Stimulated activated naive CD8-positive, alpha-beta T cell treated with anti-CD3 and anti-CD28 coated beads, Interleukin-15, amount 100 ng/mL, for 72 hours (primary cell): Measurements from ENCODE around the gene LRRC61.

Experiments used
- ATAC-seq: fragments of 150-1000 bp; cut with Tn5 transposase; 2 replicates; pipeline ENCODE4 v1.10.0; 2021; ENCODE audit warnings: mild to moderate bottlenecking, moderate library complexity
- DNase-seq, 2 donors: peaks; one replicate each; pipeline ENCODE4 v3.0.0; 2021 to 2022
- H3K27ac Mint-ChIP-seq, 2 donors: one replicate each; pipeline ENCODE4 v1.8.0; 2022; ENCODE audit warnings: mild to moderate bottlenecking in 2 of 2, mixed read lengths in 2 of 2, moderate library complexity in 2 of 2
- H3K27me3 Mint-ChIP-seq: one replicate; pipeline ENCODE4 v1.8.0; 2022; ENCODE audit warnings: mixed read lengths
- H3K4me1 Mint-ChIP-seq: one replicate; pipeline ENCODE4 v1.8.0; 2022; ENCODE audit warnings: mild to moderate bottlenecking, mixed read lengths
- H3K4me3 Mint-ChIP-seq, 2 donors: one replicate each; pipeline ENCODE4 v1.8.0; 2022; ENCODE audit warnings: mild to moderate bottlenecking in 2 of 2, mixed read lengths in 2 of 2, moderate library complexity in 1 of 2
- H3K9me3 Mint-ChIP-seq, 2 donors: one replicate each; pipeline ENCODE4 v1.8.0; 2022; ENCODE audit warnings: mixed read lengths in 2 of 2

LRRC61 gene

DNA sequence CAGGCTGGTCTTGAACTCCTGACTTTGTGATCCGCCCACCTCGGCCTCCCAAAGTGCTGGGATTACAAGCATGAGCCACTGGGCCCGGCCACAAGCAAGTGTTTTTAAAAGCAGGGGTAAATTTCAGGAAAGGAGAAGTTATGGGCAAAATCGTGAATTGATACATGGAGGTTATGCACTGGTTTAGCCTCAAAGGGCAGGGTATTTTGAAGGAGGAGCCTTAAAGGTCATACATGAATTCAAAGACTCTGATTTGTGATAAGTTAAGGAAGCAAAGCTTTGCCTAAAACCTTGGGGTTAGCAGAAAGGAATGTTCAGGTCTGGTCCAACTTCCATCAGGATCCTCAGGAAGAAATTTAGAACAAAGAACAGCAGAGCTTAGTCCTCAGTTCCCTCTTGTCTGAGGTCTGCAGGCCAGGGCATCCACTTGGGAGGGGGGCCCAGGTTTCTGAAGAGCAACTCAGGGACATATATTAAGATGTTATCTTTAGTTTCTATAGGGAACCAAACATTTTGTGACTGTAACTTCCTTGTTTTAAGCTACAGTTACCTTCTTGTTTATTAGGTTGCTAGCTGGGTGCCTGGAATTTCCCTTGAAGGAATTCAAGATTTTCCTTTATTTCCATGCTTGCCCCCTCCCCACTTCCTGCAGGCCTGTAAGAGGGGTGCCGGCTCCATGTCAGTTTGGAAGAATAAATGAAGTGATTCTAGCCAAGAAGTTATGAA lies 42.7 kb downstream of the LRRC61 start:
- no peak for ATAC-seq
- Mint-ChIP-seq H3K4me1 (peaks cover 50% of the 10 kb centered on the region), H3K9me3 (no peaks in the 10 kb centered on the region), H3K4me3 (no peak overlapping the region), H3K27ac (no peak overlapping the region), H3K27me3 (no peaks in the 10 kb centered on the region)
- DNase-seq: no peak

DNA sequence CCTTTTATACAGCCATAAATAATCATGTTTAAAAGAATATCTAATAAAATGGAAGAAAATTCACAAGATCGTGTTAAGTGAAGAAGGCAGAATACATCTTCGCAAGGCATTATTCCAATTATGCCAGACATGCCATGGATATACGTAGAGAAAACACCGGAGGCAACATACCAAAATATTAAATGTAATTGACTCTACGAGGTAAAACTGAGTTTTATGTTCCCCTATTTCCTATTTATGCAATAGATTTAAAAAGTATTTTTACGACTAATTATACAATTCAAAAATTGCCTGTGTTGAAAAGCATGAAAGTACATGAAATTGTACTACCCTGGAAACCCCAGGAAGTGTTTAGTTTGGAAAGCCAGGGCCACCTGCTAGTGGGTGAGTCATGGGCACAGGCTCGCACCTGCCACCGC lies 44.5 kb downstream of the LRRC61 start:
- ATAC-seq (no peak), DNase-seq (no peak)
- Mint-ChIP-seq H3K9me3 (no peaks in the 10 kb centered on the region), H3K27ac (peak overlapping the region; percentile 96), H3K27me3 (no peaks in the 10 kb centered on the region), H3K4me3 (peak overlapping the region; percentile 87), H3K4me1 (peaks cover 56% of the 10 kb centered on the region)

DNA sequence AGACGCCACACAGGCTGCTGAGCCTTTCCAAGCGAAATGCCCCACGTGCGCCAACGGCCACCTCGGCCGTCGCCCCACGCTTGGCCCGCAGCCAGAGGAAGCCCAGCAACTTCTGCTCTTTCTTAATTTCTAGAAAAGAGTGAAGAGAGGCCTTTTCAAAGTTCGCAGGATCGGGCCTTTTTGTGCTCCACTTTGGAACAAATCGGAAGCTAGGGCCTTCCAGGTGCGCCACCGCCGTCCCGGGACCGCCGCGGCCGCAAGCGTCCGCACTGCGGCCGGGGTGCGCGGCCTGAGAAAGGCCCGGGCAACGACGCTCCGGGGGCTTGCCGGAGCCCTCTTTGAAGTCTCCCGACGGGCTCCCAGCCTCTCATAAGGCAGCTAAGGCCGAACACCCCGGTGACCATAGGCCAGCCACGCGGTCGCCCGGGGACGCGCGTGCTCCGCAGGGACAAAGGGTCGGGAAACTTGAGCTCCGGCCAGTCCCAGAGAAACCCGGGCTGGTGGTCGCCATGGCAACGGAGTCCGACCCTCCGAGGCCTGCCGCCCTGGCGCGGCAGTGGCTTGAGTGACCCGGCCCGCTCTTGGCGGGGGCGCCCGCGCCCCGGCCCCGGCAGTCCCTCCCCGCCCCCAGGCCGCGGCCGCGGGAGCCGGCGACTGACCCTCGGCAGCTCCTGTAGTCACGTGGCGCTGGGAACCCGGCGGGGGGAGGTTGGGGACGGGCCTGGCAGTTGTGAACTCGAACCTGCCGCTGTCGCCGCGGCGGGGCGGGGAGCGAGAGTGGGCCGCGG lies 45.1 kb downstream of the LRRC61 start, which contains the start of gene REPIN1:
TSS of gene REPIN1 (plus strand) at position 727 of the 788 bp plus-strand sequence. CDS start 890 bp downstream, outside the sequence.
- Mint-ChIP-seq H3K4me3 (peak within 1 kb of the TSS; percentile 89 to 95), H3K4me1 (peaks cover 62% of the 10 kb centered on the region), H3K27me3 (no peaks in the 10 kb centered on the region), H3K9me3 (no peaks in the 10 kb centered on the region), H3K27ac (peak within 1 kb of the TSS; percentile 96 to 98)
- peak; percentile 77 to 86 for DNase-seq
- ATAC-seq: peak; percentile 77

DNA sequence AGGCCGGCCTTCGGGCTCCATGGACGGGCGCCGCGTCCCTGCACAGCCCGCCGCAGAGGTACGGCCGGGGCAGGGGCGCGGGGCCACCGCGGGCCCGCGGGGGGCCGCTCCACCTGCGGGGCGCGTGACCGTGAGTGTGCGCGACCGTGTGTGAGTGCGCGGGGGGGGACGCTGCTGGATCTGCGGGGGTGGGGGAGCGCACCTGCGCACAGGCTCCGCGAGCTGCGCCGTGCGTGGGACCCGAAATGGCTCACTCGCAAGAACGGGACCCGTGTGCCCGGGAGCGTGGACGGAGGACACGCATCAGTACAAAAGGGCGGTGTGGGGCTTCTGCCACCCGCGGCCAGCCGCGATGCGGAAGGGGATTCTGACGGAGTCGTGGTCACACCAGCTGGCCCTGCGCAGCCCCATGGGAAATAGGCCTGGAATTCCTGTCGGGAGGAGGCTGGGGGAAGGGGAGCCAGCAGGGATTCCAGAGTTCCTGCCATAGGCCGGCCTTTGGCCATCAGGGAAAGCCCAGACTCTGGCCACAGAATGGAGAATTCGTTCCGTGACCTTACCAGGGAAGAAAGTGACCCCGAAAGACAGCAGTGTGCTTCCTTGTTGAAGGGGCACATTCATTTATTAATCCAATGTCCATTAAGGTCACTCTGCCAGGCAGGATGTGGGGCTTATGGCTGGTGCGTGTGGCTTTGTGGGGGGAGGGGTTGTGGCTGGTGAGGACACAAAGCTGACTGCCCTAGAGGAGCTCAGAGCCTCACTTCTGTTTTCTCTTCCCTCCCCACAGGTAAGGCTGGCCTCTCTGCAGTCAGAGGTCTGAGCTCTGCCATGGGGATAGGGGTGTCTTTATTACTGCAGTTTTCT lies 46.0 kb downstream of the LRRC61 start:
- H3K27ac Mint-ChIP-seq: peak overlapping the region; percentile 93 to 98
- peaks cover 65% of the 10 kb centered on the region for H3K4me1 Mint-ChIP-seq
- H3K4me3 Mint-ChIP-seq: peak overlapping the region; percentile 89 to 95
- no peaks in the 10 kb centered on the region for H3K9me3 Mint-ChIP-seq
- ATAC-seq (peak; percentile 57), DNase-seq (peak in 1 of 2 donors; percentile 48)
- no peaks in the 10 kb centered on the region for H3K27me3 Mint-ChIP-seq

DNA sequence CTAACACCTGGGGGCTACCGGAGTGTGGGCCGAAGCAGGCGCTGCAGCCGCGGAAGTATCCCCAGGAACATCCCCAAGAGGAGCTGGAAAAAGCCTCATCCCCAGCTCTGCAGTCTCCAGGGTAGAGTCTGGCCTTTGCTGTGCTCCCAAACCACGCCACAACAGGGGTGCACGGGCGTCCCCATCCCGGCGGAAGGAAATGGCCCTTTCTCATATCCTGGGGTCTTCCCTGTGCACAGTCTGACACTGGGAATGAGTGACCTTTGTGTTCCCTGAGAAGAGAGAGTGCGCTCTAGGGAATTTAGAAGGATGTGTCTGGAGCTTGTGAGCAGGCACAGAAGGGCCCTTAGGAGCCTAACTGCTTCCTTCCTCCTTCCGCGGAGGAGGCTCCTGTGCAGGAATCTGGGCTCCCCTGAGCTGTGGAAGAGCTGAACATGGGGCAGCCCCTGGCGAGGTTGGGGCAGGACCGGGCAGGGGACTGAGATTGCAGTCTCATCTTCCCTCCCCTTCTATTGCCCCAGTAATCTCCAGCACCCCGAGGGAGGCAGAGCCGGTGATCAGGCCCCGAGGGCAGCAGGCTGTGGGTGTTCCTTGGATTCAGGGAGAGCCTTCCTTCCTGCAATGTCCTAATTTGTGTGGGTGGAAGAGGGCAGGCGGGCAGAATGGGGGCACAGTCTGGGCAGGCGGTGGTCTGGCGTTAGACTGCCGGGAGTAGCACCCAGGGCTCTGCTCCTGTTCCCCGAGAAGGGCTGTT lies 46.8 kb downstream of the LRRC61 start:
- H3K9me3 Mint-ChIP-seq: no peaks in the 10 kb centered on the region
- peak overlapping the region; percentile 57 to 86 for H3K27ac Mint-ChIP-seq
- H3K27me3 Mint-ChIP-seq: no peaks in the 10 kb centered on the region
- peak overlapping the region; percentile 89 to 95 for H3K4me3 Mint-ChIP-seq
- DNase-seq (no peak), ATAC-seq (no peak)
- peaks cover 70% of the 10 kb centered on the region for H3K4me1 Mint-ChIP-seq

DNA sequence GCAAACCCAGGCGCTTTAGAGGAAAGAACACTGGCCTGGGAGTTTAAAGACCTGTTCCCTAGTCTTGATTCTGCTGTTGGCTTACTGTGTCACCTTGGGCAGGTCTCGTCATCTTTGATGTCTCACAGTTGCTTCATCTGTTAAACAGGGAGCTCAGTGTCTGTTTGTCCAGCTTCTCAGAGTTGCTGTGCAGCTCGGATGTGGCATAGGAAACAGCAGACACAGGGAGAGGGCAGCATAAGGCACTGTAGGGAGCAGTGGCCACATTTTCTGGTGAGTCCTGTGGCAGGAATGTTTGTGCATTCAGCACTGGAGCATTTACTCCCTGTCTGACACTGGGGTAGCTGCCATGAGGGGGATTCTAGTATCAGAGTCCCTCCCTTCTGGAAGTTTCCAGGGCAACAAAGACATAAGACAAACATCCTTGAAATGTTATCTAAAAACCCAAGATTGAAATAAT lies 47.5 kb downstream of the LRRC61 start:
- ATAC-seq (no peak), DNase-seq (no peak)
- peak overlapping the region; percentile 89 to 95 for H3K4me3 Mint-ChIP-seq
- H3K27ac Mint-ChIP-seq: peak overlapping the region; percentile 9 to 79
- H3K9me3 Mint-ChIP-seq: no peaks in the 10 kb centered on the region
- H3K27me3 Mint-ChIP-seq: no peaks in the 10 kb centered on the region
- H3K4me1 Mint-ChIP-seq: peaks cover 73% of the 10 kb centered on the region

DNA sequence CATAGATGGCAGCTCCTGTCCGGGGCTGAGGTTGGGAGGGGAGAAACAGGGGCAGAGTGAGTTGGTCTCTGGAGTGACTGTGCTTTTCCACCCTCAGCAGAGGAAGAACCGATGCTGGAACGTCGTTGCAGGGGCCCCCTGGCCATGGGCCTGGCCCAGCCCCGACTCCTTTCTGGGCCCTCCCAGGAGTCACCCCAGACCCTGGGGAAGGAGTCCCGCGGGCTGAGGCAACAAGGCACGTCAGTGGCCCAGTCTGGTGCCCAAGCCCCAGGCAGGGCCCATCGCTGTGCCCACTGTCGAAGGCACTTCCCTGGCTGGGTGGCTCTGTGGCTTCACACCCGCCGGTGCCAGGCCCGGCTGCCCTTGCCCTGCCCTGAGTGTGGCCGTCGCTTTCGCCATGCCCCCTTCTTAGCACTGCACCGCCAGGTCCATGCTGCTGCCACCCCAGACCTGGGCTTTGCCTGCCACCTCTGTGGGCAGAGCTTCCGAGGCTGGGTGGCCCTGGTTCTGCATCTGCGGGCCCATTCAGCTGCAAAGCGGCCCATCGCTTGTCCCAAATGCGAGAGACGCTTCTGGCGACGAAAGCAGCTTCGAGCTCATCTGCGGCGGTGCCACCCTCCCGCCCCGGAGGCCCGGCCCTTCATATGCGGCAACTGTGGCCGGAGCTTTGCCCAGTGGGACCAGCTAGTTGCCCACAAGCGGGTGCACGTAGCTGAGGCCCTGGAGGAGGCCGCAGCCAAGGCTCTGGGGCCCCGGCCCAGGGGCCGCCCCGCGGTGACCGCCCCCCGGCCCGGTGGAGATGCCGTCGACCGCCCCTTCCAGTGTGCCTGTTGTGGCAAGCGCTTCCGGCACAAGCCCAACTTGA lies 48.2 kb downstream of the LRRC61 start:
- ATAC-seq (no peak), DNase-seq (no peak)
- Mint-ChIP-seq H3K27me3 (no peaks in the 10 kb centered on the region), H3K4me3 (no peak overlapping the region), H3K4me1 (peaks cover 73% of the 10 kb centered on the region), H3K9me3 (no peaks in the 10 kb centered on the region), H3K27ac (peak overlapping the region in 1 of 2 donors; percentile 79)

DNA sequence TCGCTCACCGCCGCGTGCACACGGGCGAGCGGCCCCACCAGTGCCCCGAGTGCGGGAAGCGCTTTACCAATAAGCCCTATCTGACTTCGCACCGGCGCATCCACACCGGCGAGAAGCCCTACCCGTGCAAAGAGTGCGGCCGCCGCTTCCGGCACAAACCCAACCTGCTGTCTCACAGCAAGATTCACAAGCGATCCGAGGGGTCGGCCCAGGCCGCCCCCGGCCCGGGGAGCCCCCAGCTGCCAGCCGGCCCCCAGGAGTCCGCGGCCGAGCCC lies 48.8 kb downstream of the LRRC61 start:
- ATAC-seq (no peak), DNase-seq (no peak)
- Mint-ChIP-seq H3K4me3 (no peak overlapping the region), H3K9me3 (no peaks in the 10 kb centered on the region), H3K4me1 (peaks cover 76% of the 10 kb centered on the region), H3K27me3 (no peaks in the 10 kb centered on the region), H3K27ac (no peak overlapping the region)

DNA sequence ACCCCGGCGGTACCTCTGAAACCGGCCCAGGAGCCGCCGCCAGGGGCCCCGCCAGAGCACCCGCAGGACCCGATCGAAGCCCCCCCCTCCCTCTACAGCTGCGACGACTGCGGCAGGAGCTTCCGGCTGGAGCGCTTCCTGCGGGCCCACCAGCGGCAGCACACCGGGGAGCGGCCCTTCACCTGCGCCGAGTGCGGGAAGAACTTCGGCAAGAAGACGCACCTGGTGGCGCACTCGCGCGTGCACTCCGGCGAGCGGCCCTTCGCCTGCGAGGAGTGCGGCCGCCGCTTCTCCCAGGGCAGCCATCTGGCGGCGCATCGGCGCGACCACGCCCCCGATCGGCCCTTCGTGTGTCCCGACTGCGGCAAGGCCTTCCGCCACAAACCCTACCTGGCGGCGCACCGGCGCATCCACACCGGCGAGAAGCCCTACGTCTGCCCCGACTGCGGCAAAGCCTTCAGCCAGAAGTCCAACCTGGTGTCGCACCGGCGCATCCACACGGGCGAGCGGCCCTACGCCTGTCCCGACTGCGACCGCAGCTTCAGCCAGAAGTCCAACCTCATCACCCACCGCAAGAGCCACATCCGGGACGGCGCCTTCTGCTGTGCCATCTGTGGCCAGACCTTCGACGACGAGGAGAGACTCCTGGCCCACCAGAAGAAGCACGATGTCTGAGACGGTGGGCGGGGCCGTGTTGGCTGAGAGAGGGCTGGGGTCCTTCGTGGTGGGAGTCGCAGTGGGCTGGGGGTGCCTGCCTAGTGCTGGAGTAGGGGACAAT lies 49.3 kb downstream of the LRRC61 start:
- no peak for DNase-seq
- no peak overlapping the region for H3K27ac Mint-ChIP-seq
- H3K27me3 Mint-ChIP-seq: no peaks in the 10 kb centered on the region
- peaks cover 76% of the 10 kb centered on the region for H3K4me1 Mint-ChIP-seq
- no peak overlapping the region for H3K4me3 Mint-ChIP-seq
- ATAC-seq: no peak
- H3K9me3 Mint-ChIP-seq: no peaks in the 10 kb centered on the region

DNA sequence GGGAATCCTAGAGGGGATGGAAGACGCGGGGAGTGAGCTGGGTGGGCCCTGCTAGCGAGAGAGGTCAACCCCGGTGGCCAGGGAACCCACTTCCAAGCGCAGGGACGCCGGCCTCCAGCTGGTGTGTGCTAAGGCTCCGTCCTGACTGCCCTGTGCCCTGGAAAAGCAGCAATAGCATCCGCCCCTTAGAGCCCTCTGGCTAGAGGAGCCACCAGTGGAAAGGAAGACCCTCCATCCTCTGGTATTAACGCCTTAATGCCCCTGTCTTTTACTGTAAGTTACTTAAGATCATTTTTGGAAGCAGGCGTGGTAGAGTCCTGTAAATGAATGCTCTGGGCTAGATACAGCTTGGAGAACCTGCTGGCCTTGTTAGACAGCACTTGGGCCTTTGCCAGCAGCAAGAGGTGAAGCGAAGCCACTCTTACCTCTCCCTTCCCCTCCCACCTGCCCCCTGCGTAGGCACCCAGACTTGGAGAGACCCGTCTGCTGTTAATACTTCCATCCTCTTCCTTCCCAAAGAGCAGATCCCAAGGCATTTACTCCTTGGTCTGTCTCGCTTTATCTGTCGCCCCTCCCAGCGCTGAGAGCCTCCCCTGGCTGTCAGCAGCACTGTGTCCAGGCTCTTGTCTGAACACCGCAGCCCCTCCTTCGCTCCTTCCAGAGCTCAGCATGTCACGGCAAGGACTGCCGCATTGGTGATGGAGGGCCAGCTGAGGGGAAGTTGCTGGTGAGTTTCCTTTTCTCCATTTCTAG lies 50.1 kb downstream of the LRRC61 start:
- Mint-ChIP-seq H3K9me3 (no peaks in the 10 kb centered on the region), H3K4me1 (peaks cover 77% of the 10 kb centered on the region), H3K27ac (peak overlapping the region in 1 of 2 donors; percentile 96), H3K27me3 (no peaks in the 10 kb centered on the region), H3K4me3 (no peak overlapping the region)
- DNase-seq (no peak), ATAC-seq (no peak)

DNA sequence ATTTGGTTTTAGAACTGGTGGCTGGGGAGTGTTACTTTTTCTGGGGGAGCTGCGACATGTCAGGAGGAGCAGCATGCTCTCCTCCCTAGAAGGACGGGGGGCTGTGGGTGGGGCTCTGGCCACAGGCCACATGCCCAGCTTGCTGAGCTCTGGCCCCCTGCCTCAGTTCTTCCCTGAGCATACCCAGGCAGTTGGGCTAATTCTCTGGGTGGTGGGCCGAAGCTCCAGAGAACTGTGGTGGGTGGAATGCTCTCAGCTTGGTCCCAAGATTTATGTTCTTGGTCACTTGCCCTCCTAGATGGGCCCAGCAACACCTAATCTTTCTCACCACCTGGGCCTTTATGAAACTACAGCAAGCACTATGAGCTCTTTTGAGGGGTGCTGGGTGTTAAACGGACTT lies 50.9 kb downstream of the LRRC61 start:
- Mint-ChIP-seq H3K27ac (peak overlapping the region; percentile 8 to 17), H3K9me3 (no peaks in the 10 kb centered on the region), H3K4me1 (peaks cover 79% of the 10 kb centered on the region), H3K27me3 (no peaks in the 10 kb centered on the region), H3K4me3 (no peak overlapping the region)
- ATAC-seq: no peak
- DNase-seq: no peak

DNA sequence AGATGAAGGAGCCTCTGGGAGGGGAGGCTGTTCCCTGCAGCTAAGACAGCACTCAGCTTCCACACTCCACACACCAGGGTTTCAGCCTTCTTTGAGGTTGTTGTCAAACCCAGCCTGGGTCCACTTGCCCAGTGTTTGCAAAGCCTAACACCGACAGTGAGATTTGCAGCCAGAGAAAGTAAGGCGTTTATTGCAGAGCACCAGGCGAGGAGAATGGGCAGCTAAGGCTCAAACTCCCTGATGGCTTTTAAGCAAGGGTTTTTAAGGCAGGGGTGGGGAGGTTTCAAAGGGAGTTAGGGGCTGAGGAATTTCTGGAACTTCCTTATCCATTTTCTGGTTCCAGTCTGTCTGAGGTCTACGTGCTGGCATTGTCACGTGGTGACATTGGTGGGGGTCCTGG lies 51.3 kb downstream of the LRRC61 start:
- Mint-ChIP-seq H3K27me3 (no peaks in the 10 kb centered on the region), H3K27ac (peak overlapping the region; percentile 8 to 69), H3K9me3 (no peaks in the 10 kb centered on the region), H3K4me3 (no peak overlapping the region), H3K4me1 (peaks cover 77% of the 10 kb centered on the region)
- ATAC-seq (no peak), DNase-seq (no peak)
